GM12878 (cell line): ENCODE data around the gene SFI1. TPM values are rescaled to one million over a fixed set of nuclear protein-coding genes. Genes with fewer than 3 reads are reported as not detected.

Experiments
- ATAC-seq: fragments of 200-7000 bp; cut with Tn5 transposase; 3 replicates; pipeline ENCODE4 v1.9.1; 2020; ENCODE audit warnings: mild to moderate bottlenecking, moderate library complexity
- BruUV-seq: library from RNA; stranded (reverse); fragments of 400-500 nt; replicated peaks from 2 replicates; lab custom pipeline; 2021; lab: Mats Ljungman, UMichigan
- CTCF ChIA-PET: fragments of 300-600 bp; sonication (Branson Sonifier 250); formaldehyde crosslinking; extraction: SDS; loops from one replicate; lab custom pipeline; 2021; ENCODE audit warnings: inconsistent platforms; lab: Yijun Ruan, JAX
- POLR2A ChIA-PET: fragments of 350-600 bp; formaldehyde crosslinking; extraction: SDS; loops from one replicate; lab custom pipeline; 2021; ENCODE audit warnings: inconsistent platforms; lab: Charles Lee
- RAD21 ChIA-PET: fragments of 300-600 bp; sonication (Branson Sonifier 250); formaldehyde crosslinking; loops from one replicate; lab custom pipeline; 2023; ENCODE audit warnings: antibody characterized with exemption; ENCODE audit not compliant: unreplicated experiment; lab: Charles Lee
- SMC1A ChIA-PET: fragments of 300-600 bp; sonication (Branson Sonifier 250); formaldehyde crosslinking; loops from one replicate; lab custom pipeline; 2023; ENCODE audit not compliant: unreplicated experiment, uncharacterized antibody; lab: Charles Lee
- DNase-seq: peaks from one replicate; pipeline ENCODE4 v3.0.0-alpha.2; 2011; ENCODE audit warnings: low read depth, low spot score
- FAIRE-seq: peaks from 3 replicates; lab custom pipeline; 2011; peaks lifted over from hg19 to GRCh38; lab: Jason Lieb, UNC
- H2AFZ ChIP-seq: 2 replicates; pipeline ENCODE4 v1.6.0; 2011; ENCODE audit warnings: low read depth, low read length, control low read depth; ENCODE audit not compliant: control insufficient read depth
- H3K27ac ChIP-seq: 2 replicates; pipeline ENCODE4 v1.5.1; 2011; ENCODE audit warnings: control low read depth; ENCODE audit not compliant: control insufficient read depth, insufficient read depth
- H3K27me3 ChIP-seq, 2 experiments: replicated peaks in 1 of 2; 2 replicates each; pipeline versions ENCODE4 v1.6.0 to v1.6.1; 2011; ENCODE audit warnings: low read length in 1 of 2; ENCODE audit not compliant: control insufficient read depth in 2 of 2, insufficient read depth in 2 of 2
- H3K36me3 ChIP-seq, 2 experiments: 2 replicates each; pipeline ENCODE4 v1.5.1; 2011; ENCODE audit warnings: low read length in 1 of 2; ENCODE audit not compliant: control insufficient read depth in 2 of 2, insufficient read depth in 2 of 2
- H3K4me1 ChIP-seq: 2 replicates; pipeline ENCODE4 v1.6.1; 2011; ENCODE audit warnings: mild to moderate bottlenecking, low read length, moderate library complexity, mixed read lengths; ENCODE audit not compliant: control insufficient read depth, insufficient read depth
- H3K4me2 ChIP-seq: 2 replicates; pipeline ENCODE4 v1.6.0; 2011; ENCODE audit warnings: control low read depth; ENCODE audit not compliant: control insufficient read depth, insufficient read depth
- H3K4me3 ChIP-seq: fragments of 200-600 bp; sonication (generic); 2 replicates; pipeline ENCODE4 v1.5.1; 2016
- H3K79me2 ChIP-seq: 2 replicates; pipeline ENCODE4 v1.6.0; 2011; ENCODE audit warnings: low read length; ENCODE audit not compliant: control insufficient read depth, insufficient read depth
- H3K9ac ChIP-seq: 2 replicates; pipeline ENCODE4 v1.8.0; 2011; ENCODE audit warnings: low read length, control low read depth, mixed read lengths; ENCODE audit not compliant: control insufficient read depth, insufficient read depth
- H3K9me3 ChIP-seq: replicated peaks from 3 replicates; pipeline ENCODE4 v1.5.1; 2011; ENCODE audit warnings: mild to moderate bottlenecking, low read length; ENCODE audit not compliant: control insufficient read depth, insufficient read depth
- H4K20me1 ChIP-seq: 2 replicates; pipeline ENCODE4 v1.6.0; 2011; ENCODE audit not compliant: control insufficient read depth, insufficient read depth
- EP300 ChIP-seq, 2 experiments: fragments of 150-350 bp in 1 of 2; IDR thresholded peaks; 2 replicates each; pipeline ENCODE4 v1.6.1; 2011 to 2012; ENCODE audit warnings: low read depth in 2 of 2, low read length in 2 of 2, borderline replicate concordance in 1 of 2, improper control_type of control experiment in 1 of 2, inconsistent platforms in 1 of 2; ENCODE audit not compliant: control insufficient read depth in 1 of 2
- HCFC1 ChIP-seq: fragments of 150-350 bp; IDR thresholded peaks from 2 replicates; pipeline ENCODE4 v1.6.1; 2014; ENCODE audit warnings: low read length
- HDGF ChIP-seq: fragments of 450-650 bp; IDR thresholded peaks from 2 replicates; pipeline ENCODE4 v1.6.1; 2016; ENCODE audit warnings: antibody characterized with exemption
- KDM1A ChIP-seq: fragments of 200-600 bp; sonication (generic); IDR thresholded peaks from 2 replicates; pipeline ENCODE4 v1.6.1; 2016; ENCODE audit warnings: borderline replicate concordance
- MYB ChIP-seq: fragments of 150-350 bp; IDR thresholded peaks from 2 replicates; pipeline ENCODE4 v1.6.1; 2014; ENCODE audit warnings: mild to moderate bottlenecking, low read depth, low read length, borderline replicate concordance
- NR2C2 ChIP-seq: IDR thresholded peaks from 2 replicates; pipeline ENCODE4 v1.6.1; 2011; ENCODE audit warnings: borderline replicate concordance, low read depth; ENCODE audit not compliant: control insufficient read depth, insufficient read length
- SP1 ChIP-seq: IDR thresholded peaks from one replicate; pipeline ENCODE4 v1.6.1; 2011; ENCODE audit warnings: low read depth, low read length
- SRF ChIP-seq, 2 experiments: IDR thresholded peaks; 2 replicates each; pipeline ENCODE4 v1.6.1; 2011; ENCODE audit warnings: low read depth in 2 of 2, low read length in 2 of 2, mild to moderate bottlenecking in 1 of 2, moderate library complexity in 1 of 2
- ZNF622 ChIP-seq: fragments of 450-650 bp; IDR thresholded peaks from 2 replicates; pipeline ENCODE4 v1.6.1; 2017; ENCODE audit warnings: mild to moderate bottlenecking, inconsistent platforms
- ZSCAN29 ChIP-seq: fragments of 450-650 bp; IDR thresholded peaks from 2 replicates; pipeline ENCODE4 v1.6.1; 2017; ENCODE audit warnings: mild to moderate bottlenecking, moderate library complexity
- WGBS: methylation state at CpG from one replicate; pipeline ENCODE4 v1.1.6; 2016; ENCODE audit warnings: low lambda C conversion rate; ENCODE audit not compliant: insufficient replicate concordance, insufficient coverage; ENCODE audit errors: missing lambda C conversion rate; 5-methylcytosine and 5-hydroxymethylcytosine counted together
- in situ Hi-C: fragments of 300-500 bp; cut with MboI; formaldehyde crosslinking; loops from 9 replicates; pipeline ENCODE4 v1.14.3; 2018; ENCODE audit warnings: mixed read lengths
- intact Hi-C: fragments of 100-400 bp; cut with micrococcal nuclease; formaldehyde crosslinking; loops from one replicate; pipeline ENCODE4 v1.14.2; 2022; ENCODE audit not compliant: unreplicated experiment
- polyA plus RNA-seq, 11 experiments: library from polyadenylated mRNA; depleted of rRNA in 4 of 11; unstranded in 6 of 11; stranded (reverse) in 5 of 11; fragments of >200 nt; fragmentation: Nextera tagmentation in 4 of 11; fragmentation: Illumina TruSeq in 1 of 11; extraction: Ambion mirVana in 4 of 11; extraction: Trizol in 1 of 11; gene quantifications; 1 replicate in 1 of 11; 2 replicates in 10 of 11; pipeline versions ENCODE4 v1.2.1 to v1.2.3, GENCODE V29; 2011 to 2016; ENCODE audit warnings: inconsistent platforms in 2 of 11, missing spikeins in 2 of 11, low read depth in 1 of 11
- total RNA-seq, 4 experiments: library from RNA; depleted of rRNA in 3 of 4; stranded (reverse); fragments of >200 nt in 3 of 4; fragmentation: Illumina TruSeq in 1 of 4; extraction: Trizol in 1 of 4; gene quantifications; 2 replicates each; pipeline versions ENCODE4 v1.2.1 to v1.2.3, GENCODE V29; 2013 to 2021

The SFI1 gene
- total and polyA plus RNA-seq, 10 of the 15 experiments (the other 5 are each of a cell fraction or from before 2014, with no cell fraction given), result 6.3 to 70.1 (median 30.4) TPM

DNA sequence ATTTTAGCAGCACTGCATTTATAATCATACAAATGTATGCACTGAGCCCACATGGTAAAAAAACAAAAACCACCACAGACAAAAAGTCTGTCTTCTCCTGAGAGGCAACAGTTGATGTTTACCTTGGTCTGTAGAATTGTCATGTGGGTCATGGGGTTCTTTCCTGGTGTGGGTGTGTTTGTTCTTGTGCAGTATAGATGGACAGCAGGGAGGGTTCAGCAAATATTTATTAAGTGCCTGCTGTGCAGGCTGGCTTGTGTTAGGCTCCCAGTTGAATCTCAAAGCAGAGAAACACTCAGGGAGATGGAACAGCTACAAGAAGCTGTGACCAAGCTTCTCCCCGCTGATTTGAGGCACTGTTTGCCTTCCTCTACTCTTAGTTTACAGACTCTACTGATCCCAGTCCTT, 83.5 kb downstream of the SFI1 start (continued):
- TF ChIP-seq KDM1A (no peak), ZNF622 (no peak)

DNA sequence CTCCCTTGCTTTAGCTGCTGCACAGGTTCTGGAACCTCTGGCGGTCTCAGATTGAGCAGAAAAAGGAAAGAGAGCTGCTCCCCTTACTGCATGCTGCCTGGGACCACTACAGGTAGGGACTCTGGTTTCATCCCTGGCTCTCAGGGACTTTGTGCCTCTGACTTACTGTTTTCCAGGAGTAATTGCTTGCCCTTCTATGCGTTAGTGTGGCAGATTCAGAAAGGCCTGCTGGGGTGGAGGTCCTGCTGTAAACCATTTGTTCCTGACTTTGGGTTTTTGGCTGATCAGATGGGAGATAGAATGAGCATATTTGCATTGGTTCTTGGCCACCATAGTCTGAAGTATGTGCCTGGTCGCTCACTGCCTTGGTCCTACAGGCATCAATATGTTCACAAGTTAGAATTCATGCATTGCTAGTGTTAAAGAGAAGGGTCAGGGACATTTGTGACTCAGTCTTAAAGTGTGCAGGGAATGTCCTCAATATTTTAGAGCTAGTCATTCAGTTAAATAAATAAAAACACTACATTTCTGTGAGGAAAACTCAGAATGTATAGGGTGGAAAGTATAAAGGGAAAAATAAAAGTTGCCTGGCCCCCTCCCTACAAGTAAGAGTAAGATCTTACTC, 87.6 kb downstream of the SFI1 start:
- TF ChIP-seq ZSCAN29 (no peak), MYB (no peak), HDGF (no peak), EP300 (IDR thresholded peaks at IDR 0.05; ENCODE audit: borderline replicate concordance in 1 of 2, control insufficient read depth in 1 of 2, low read depth in 2 of 2, low read length in 2 of 2) (no peak), HCFC1 (no peak), SRF (IDR thresholded peaks at IDR 0.05; ENCODE audit: low read depth in 2 of 2, low read length in 2 of 2) (no peak), SP1 (no peak), NR2C2 (no peak)
- 92% methylated on average over 3 of the region's 3 CpGs for WGBS
- H3K9ac ChIP-seq, result no peak overlapping the region
- POLR2A ChIA-PET, result interaction anchor here (0.6 to 1.1 kb wide), 2 partner anchors 39 to 95 kb away, joined by 3 to 4 read pairs; no protein-coding TSS in a partner anchor
- no peaks in the 10 kb centered on the region for H3K27me3 ChIP-seq
- H3K27ac ChIP-seq, result no peak overlapping the region
- RAD21 ChIA-PET, result no interaction called here
- CTCF ChIA-PET, result interaction anchor here (0.7 to 1.2 kb wide), 4 partner anchors 22 to 662 kb away, joined by 3 to 4 read pairs (median 3); no protein-coding TSS in a partner anchor
- H3K4me3 ChIP-seq, result no peak overlapping the region
- H4K20me1 ChIP-seq, result no peaks in the 10 kb centered on the region
- SMC1A ChIA-PET, result interaction anchor here (0.9 to 1.4 kb wide), 5 partner anchors 10 to 141 kb away, joined by 3 read pairs; no protein-coding TSS in a partner anchor
- DNase-seq (no peak), ATAC-seq (no peak), FAIRE-seq (no peak)
- H3K36me3 ChIP-seq, result peaks cover 8 to 22% of the 10 kb centered on the region in 2 experiments
- no TSS peak for BruUV-seq
- in situ Hi-C loops (no loop called here), intact Hi-C loops (no loop called here)
- 0 out of 2 replicates have a peak, but pooled peaks cover 3% of the 10 kb centered on the region for H3K4me1 ChIP-seq
- no peak overlapping the region for H2AFZ ChIP-seq
- no peak overlapping the region for H3K4me2 ChIP-seq
- H3K79me2 ChIP-seq, result no peaks in the 10 kb centered on the region
- no peaks in the 10 kb centered on the region for H3K9me3 ChIP-seq
